Osteocyte (in vitro differentiated cells): ENCODE measurements around the gene THAP3. TPM values are rescaled to one million over a fixed set of nuclear protein-coding genes. Genes with fewer than 3 reads are reported as not detected.
A peak's percentile ranks its signal among the peaks of the same experiment; 100 is the strongest.

Source experiments
- DNase-seq: peaks from one replicate; pipeline ENCODE4 v3.0.0; 2021; ENCODE audit warnings: mixed read lengths; ENCODE audit not compliant: unreplicated experiment; ENCODE audit errors: extremely low spot score
- H3K27ac Mint-ChIP-seq: one replicate; pipeline ENCODE4 v1.8.0; 2021; ENCODE audit warnings: mild to moderate bottlenecking, mixed read lengths; ENCODE audit not compliant: unreplicated experiment
- H3K27me3 Mint-ChIP-seq: one replicate; pipeline ENCODE4 v1.8.0; 2021; ENCODE audit warnings: mixed read lengths; ENCODE audit not compliant: unreplicated experiment
- H3K36me3 Mint-ChIP-seq: one replicate; pipeline ENCODE4 v1.8.0; 2021; ENCODE audit warnings: mixed read lengths; ENCODE audit not compliant: unreplicated experiment
- H3K4me1 Mint-ChIP-seq: one replicate; pipeline ENCODE4 v1.8.0; 2021; ENCODE audit warnings: mixed read lengths; ENCODE audit not compliant: unreplicated experiment
- H3K4me3 Mint-ChIP-seq: one replicate; pipeline ENCODE4 v1.8.0; 2021; ENCODE audit warnings: mild to moderate bottlenecking, moderate library complexity, mixed read lengths; ENCODE audit not compliant: unreplicated experiment
- H3K9me3 Mint-ChIP-seq: one replicate; pipeline ENCODE4 v1.8.0; 2021; ENCODE audit warnings: mixed read lengths; ENCODE audit not compliant: unreplicated experiment
- total RNA-seq: library from RNA; stranded (reverse); gene quantifications from 2 replicates; pipeline ENCODE4 v1.2.1, GENCODE V29; 2021
- TF ChIP-seq, protein P1 (sequence below): fragments of 200-600 bp; sonication (generic); IDR thresholded peaks from 2 replicates; pipeline ENCODE4 v1.5.0; 2021; ENCODE audit warnings: antibody characterized with exemption, mild to moderate bottlenecking, moderate library complexity

THAP3 gene
- total RNA-seq, 1 donor from 2014 or later, result 18.7 TPM

DNA sequence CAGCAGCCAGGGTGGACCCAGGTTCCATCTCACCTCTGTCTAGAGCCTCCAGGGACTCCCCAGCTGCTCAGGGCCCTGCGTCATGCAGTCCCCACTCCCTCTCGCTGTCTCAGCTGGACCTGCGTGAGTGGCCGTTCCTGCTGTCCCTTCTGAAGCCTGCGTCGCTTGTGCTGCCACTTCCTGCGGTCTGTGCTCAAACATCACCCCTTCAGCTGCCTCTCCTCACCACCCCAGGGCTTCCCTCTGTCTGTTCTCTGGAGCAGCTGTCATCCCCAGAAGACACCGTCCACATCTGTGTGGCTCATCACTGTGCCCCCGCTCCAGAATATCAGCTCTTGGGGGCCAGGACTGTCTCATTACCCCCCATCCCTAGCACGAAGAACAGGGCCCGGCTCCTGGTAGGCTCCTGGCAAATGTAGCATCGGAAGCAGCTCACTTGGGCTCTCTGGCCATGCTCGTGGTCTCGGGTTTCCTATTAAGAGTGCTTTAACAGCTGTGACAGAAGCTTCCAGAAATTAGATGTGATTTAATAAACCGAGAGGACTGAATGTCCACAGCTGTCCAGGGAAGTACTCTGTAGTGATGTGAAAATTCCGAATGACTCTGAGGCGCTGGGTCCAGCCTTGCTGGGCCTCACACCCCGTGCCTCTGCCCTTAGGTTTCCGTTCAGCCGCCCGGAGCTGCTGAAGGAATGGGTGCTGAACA is 3.3 kb downstream of the THAP3 start:
- Mint-ChIP-seq H3K9me3 (no peaks in the 10 kb centered on the region), H3K4me3 (peak overlapping the region; percentile 45), H3K36me3 (peaks cover 25% of the 10 kb centered on the region), H3K4me1 (peaks cover 20% of the 10 kb centered on the region), H3K27ac (peak overlapping the region; percentile 34), H3K27me3 (no peaks in the 10 kb centered on the region)
- TF ChIP-seq, protein P1, sequence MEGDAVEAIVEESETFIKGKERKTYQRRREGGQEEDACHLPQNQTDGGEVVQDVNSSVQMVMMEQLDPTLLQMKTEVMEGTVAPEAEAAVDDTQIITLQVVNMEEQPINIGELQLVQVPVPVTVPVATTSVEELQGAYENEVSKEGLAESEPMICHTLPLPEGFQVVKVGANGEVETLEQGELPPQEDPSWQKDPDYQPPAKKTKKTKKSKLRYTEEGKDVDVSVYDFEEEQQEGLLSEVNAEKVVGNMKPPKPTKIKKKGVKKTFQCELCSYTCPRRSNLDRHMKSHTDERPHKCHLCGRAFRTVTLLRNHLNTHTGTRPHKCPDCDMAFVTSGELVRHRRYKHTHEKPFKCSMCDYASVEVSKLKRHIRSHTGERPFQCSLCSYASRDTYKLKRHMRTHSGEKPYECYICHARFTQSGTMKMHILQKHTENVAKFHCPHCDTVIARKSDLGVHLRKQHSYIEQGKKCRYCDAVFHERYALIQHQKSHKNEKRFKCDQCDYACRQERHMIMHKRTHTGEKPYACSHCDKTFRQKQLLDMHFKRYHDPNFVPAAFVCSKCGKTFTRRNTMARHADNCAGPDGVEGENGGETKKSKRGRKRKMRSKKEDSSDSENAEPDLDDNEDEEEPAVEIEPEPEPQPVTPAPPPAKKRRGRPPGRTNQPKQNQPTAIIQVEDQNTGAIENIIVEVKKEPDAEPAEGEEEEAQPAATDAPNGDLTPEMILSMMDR, result no peak
- DNase-seq, result no peak

DNA sequence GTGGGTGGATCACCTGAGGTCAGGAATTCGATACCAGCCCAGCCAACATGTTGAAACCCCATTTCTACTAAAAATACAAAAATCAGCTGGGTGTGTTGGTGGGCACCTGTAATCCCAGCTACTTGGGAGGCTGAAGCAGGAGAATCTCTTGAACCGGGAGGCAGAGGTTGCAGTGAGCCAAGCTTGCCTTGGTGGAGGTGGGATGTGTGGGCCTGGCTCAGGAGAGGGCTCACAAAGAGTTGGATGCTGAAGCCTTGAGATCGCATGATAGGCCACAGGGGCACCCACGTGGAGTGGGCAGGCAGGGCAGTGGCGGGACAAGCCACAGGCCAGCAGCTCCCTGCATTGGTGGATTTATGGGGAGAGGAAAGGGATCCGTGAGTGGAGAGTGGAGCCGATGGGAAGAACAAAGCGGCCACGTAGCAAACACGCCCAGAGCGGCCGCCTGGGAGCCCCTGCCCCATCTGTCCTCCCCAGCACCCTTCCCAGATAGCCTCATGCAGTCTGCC is 4.4 kb downstream of the THAP3 start:
- TF ChIP-seq, protein P1, result no peak
- no peak for DNase-seq
- H3K9me3 Mint-ChIP-seq, result no peaks in the 10 kb centered on the region
- H3K4me3 Mint-ChIP-seq, result no peak overlapping the region
- H3K4me1 Mint-ChIP-seq, result peaks cover 20% of the 10 kb centered on the region
- H3K27me3 Mint-ChIP-seq, result no peaks in the 10 kb centered on the region
- H3K36me3 Mint-ChIP-seq, result peaks cover 33% of the 10 kb centered on the region
- no peak overlapping the region for H3K27ac Mint-ChIP-seq

DNA sequence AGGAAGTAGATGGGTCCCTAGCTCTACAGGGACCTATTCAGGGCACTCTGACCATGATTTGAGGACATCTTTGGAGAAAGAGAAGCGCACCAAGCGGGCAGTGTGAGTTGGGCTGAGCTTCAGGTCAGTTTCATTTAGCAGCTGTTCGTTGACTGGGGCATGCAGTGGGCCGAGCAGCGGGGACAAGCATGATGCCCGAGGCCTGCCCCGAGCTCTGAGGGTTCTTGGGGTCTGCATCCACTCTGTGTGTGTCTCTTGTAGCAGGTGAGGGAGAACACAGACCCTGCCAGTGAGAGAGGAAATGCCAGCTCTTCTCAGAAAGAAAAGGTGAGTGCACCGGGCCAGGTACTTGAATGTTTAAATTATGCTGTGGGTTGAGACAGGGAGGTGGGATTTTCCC is 5.4 kb downstream of the THAP3 start:
- H3K4me1 Mint-ChIP-seq, result peaks cover 16% of the 10 kb centered on the region
- peaks cover 36% of the 10 kb centered on the region for H3K36me3 Mint-ChIP-seq
- TF ChIP-seq, protein P1, result no peak
- no peak overlapping the region for H3K4me3 Mint-ChIP-seq
- H3K9me3 Mint-ChIP-seq, result no peaks in the 10 kb centered on the region
- H3K27ac Mint-ChIP-seq, result no peak overlapping the region
- no peak for DNase-seq
- no peaks in the 10 kb centered on the region for H3K27me3 Mint-ChIP-seq

DNA sequence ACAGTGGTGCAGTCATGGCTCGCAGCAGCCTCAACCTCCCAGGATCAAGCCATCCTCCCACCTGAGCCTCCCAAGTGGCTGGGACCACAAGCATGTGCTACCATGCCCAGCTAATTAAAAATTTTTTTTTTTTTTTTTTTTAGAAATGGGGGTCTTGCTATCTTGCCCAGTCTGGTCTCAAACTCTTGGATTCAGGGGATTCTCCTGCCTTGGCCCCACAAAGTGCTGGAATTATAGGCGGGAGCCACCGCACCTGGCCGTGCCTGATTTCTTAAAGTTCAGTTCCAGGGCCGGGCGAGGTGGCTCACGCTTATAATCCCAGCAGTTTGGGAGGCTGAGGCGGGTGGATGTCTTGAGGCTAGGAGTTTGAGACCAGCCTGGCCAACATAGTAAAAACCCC is 6.4 kb downstream of the THAP3 start:
- no peak for DNase-seq
- no peak overlapping the region for H3K27ac Mint-ChIP-seq
- H3K9me3 Mint-ChIP-seq, result no peaks in the 10 kb centered on the region
- H3K27me3 Mint-ChIP-seq, result no peaks in the 10 kb centered on the region
- H3K36me3 Mint-ChIP-seq, result peaks cover 42% of the 10 kb centered on the region
- TF ChIP-seq, protein P1, result no peak
- no peak overlapping the region for H3K4me3 Mint-ChIP-seq
- H3K4me1 Mint-ChIP-seq, result peaks cover 13% of the 10 kb centered on the region

DNA sequence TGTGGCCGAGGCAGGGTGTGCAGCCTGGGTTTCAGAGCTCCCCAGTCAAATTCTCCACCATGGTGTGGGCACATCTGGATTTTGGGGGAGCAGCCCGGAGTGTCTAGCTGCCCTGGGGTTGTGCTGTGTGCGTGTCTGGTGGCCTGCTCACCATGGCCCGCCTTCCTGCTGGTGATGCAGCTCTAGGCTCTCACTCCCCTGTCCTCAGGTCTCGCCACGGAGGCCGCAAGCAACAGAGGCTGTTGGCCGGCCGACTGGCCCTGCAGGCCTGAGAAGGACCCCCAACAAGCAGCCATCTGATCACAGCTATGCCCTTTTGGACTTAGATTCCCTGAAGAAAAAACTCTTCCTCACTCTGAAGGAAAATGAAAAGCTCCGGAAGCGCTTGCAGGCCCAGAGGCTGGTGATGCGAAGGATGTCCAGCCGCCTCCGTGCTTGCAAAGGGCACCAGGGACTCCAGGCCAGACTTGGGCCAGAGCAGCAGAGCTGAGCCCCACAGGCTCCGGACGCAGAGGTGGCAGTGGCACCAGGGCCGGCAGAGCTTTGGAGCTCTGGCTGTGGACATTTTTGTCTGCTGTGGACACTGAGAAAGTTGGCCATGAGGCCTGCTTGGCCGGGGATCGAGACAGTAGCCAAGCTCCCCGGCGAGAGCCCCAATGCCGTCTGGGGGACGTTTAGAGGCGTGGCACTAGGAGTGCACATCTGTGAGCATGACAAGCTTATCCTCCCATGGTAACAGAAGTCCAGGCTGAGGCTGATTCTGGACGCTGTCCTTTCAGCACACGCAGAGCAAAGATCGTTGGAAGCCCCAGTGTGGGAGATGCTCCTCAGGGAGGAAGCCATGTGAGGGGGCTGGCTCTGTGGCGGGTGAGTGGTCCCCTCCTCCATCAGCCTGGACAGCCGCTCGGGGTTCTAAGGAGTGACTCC is 8.2 kb downstream of the THAP3 start:
- no peak for DNase-seq
- Mint-ChIP-seq H3K36me3 (peaks cover 36% of the 10 kb centered on the region), H3K27me3 (no peaks in the 10 kb centered on the region), H3K27ac (no peak overlapping the region), H3K9me3 (no peaks in the 10 kb centered on the region), H3K4me1 (peaks cover 7% of the 10 kb centered on the region), H3K4me3 (no peak overlapping the region)
- TF ChIP-seq, protein P1, result no peak
